Mesendoderm (in vitro differentiated cells): ENCODE data around the gene NEGR1.

ENCODE experiments used
- DNase-seq: peaks from one replicate; pipeline ENCODE4 v3.0.0; 2013
- H2AK5ac ChIP-seq: 2 replicates; pipeline ENCODE4 v1.6.1; 2013; ENCODE audit warnings: low read length, inconsistent platforms
- H2BK120ac ChIP-seq: 2 replicates; pipeline ENCODE4 v1.6.1; 2013; ENCODE audit warnings: low read depth, mild to moderate bottlenecking, low read length, moderate library complexity, mixed read lengths
- H2BK15ac ChIP-seq: replicated peaks from 2 replicates; pipeline ENCODE4 v1.6.1; 2013; ENCODE audit warnings: low read depth, mild to moderate bottlenecking, moderate library complexity
- H2BK5ac ChIP-seq: 2 replicates; pipeline ENCODE4 v1.6.1; 2013; ENCODE audit warnings: low read length, inconsistent platforms
- H3K18ac ChIP-seq: 2 replicates; pipeline ENCODE4 v1.6.1; 2013; ENCODE audit warnings: mild to moderate bottlenecking, low read length, mixed read lengths
- H3K23ac ChIP-seq: one replicate; pipeline ENCODE4 v1.6.1; 2013; ENCODE audit warnings: low read length
- H3K27ac ChIP-seq: 2 replicates; pipeline ENCODE4 v1.5.1; 2013; ENCODE audit warnings: low read depth, mild to moderate bottlenecking, inconsistent platforms, low read length, moderate library complexity
- H3K27me3 ChIP-seq: 2 replicates; pipeline ENCODE4 v1.6.1; 2013; ENCODE audit warnings: low read length, control low read depth, mild to moderate bottlenecking, inconsistent platforms; ENCODE audit not compliant: insufficient read depth, poor library complexity
- H3K36me3 ChIP-seq: 2 replicates; pipeline ENCODE4 v1.6.1; 2013; ENCODE audit warnings: low read length, inconsistent platforms; ENCODE audit not compliant: control insufficient read depth, insufficient read depth
- H3K4ac ChIP-seq: one replicate; pipeline ENCODE4 v1.6.1; 2013; ENCODE audit warnings: low read depth, mild to moderate bottlenecking, low read length, moderate library complexity
- H3K4me1 ChIP-seq: 2 replicates; pipeline ENCODE4 v1.6.1; 2013; ENCODE audit warnings: low read depth, low read length, inconsistent platforms; ENCODE audit not compliant: control insufficient read depth
- H3K4me2 ChIP-seq: 2 replicates; pipeline ENCODE4 v1.6.1; 2013; ENCODE audit warnings: low read length
- H3K4me3 ChIP-seq: 2 replicates; pipeline ENCODE4 v1.5.1; 2013; ENCODE audit warnings: mild to moderate bottlenecking, low read length
- H3K56ac ChIP-seq: one replicate; pipeline ENCODE4 v1.6.1; 2013; ENCODE audit warnings: low read length
- H3K79me1 ChIP-seq: 2 replicates; pipeline ENCODE4 v1.6.1; 2013; ENCODE audit warnings: low read length, inconsistent platforms
- H3K79me2 ChIP-seq: 2 replicates; pipeline ENCODE4 v1.6.1; 2013; ENCODE audit warnings: mild to moderate bottlenecking, low read length; ENCODE audit not compliant: control insufficient read depth, insufficient read depth
- H3K9ac ChIP-seq: 2 replicates; pipeline ENCODE4 v1.6.1; 2013; ENCODE audit warnings: low read length, inconsistent platforms
- H4K5ac ChIP-seq: one replicate; pipeline ENCODE4 v1.6.1; 2013; ENCODE audit warnings: low read length
- H4K8ac ChIP-seq: one replicate; pipeline ENCODE4 v1.6.1; 2013; ENCODE audit warnings: low read depth, mild to moderate bottlenecking, control low read depth, low read length, moderate library complexity
- WGBS: extraction: QIAGEN DNeasy Blood & Tissue Kit; methylation state at CpG from one replicate; pipeline ENCODE4 v1.1.7; 2013; ENCODE audit warnings: low lambda C conversion rate, missing lambda C conversion rate; ENCODE audit not compliant: insufficient coverage; ENCODE audit errors: extremely low coverage; 5-methylcytosine and 5-hydroxymethylcytosine counted together

Gene NEGR1

DNA sequence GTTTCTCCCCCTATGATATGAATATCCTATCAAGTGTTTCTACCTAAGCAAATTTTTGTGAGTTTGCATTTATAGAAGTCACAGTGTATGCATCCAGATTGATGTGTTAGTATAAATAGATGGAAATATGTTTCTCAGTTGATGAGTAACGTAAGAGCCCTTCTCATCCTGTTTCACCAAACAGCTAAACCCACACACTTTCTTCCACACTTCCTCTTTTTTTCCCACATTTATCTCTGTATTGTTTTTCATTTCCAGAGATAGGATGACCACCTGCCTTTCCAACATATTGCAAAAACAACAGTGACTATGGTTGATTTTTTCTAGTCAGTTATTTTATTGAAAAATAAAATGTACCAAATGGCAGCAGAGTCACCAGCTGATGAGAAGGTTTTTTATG lies 490.1 kb downstream of the NEGR1 start:
- H3K4me2 ChIP-seq: no peak overlapping the region
- no peak overlapping the region for H3K18ac ChIP-seq
- H3K23ac ChIP-seq: no peak overlapping the region
- no peaks in the 10 kb centered on the region for H3K79me1 ChIP-seq
- H2AK5ac ChIP-seq: no peak overlapping the region
- H3K9ac ChIP-seq: no peak overlapping the region
- whole genome bisulfite sequencing: no CpG with 5 or more reads among the region's 1 CpG
- no peaks in the 10 kb centered on the region for H3K36me3 ChIP-seq
- H3K27me3 ChIP-seq: no peaks in the 10 kb centered on the region
- H3K4me1 ChIP-seq: no peaks in the 10 kb centered on the region
- no peak for DNase-seq
- H2BK5ac ChIP-seq: no peak overlapping the region
- H3K79me2 ChIP-seq: no peaks in the 10 kb centered on the region
- no peak overlapping the region for H3K27ac ChIP-seq
- no peak overlapping the region for H2BK120ac ChIP-seq
- no peak overlapping the region for H3K4ac ChIP-seq
- H4K5ac ChIP-seq: no peak overlapping the region
- H3K56ac ChIP-seq: no peak overlapping the region
- no peak overlapping the region for H4K8ac ChIP-seq
- H3K4me3 ChIP-seq: no peak overlapping the region
- no peak overlapping the region for H2BK15ac ChIP-seq

DNA sequence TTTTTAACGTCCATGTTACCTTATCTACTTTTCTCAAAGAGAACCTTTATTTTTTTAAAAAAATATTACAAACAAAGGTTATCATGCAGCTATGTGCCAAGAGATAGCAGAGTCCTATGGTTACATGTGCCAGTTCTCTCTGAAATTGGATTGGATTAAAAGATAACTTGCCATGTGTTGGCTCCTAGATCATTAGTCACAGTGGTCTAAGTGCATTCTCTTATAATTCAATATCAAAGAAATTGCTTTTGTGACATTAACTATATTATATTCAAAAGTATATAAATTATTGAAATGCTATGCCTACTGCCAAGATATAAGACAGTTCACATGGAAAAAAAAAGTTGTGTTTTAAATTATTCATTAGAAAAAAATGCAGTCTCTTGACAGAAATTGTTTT lies 494.2 kb downstream of the NEGR1 start:
- WGBS: 100% methylated on average over 1 of the region's 1 CpG

GRCh38 chr1:71787699-71788098 lies 494.6 kb downstream of the NEGR1 start:
- Histone ChIP-seq H3K4me3 (no peak overlapping the region), H2AK5ac (no peak overlapping the region), H3K23ac (no peak overlapping the region), H4K8ac (no peak overlapping the region), H2BK120ac (no peak overlapping the region), H3K9ac (no peak overlapping the region), H2BK5ac (no peak overlapping the region), H3K79me1 (no peaks in the 10 kb centered on the region), H3K4me2 (no peak overlapping the region), H3K36me3 (no peaks in the 10 kb centered on the region), H4K5ac (no peak overlapping the region), H3K27me3 (no peaks in the 10 kb centered on the region), H2BK15ac (no peak overlapping the region), H3K56ac (no peak overlapping the region), H3K27ac (no peak overlapping the region), H3K4ac (no peak overlapping the region), H3K4me1 (no peaks in the 10 kb centered on the region), H3K18ac (no peak overlapping the region), H3K79me2 (no peaks in the 10 kb centered on the region)
- no CpG with 5 or more reads among the region's 1 CpG for WGBS
- DNase-seq: no peak

More for the DNA sequence above, 494.2 kb downstream of the NEGR1 start:
- H4K8ac ChIP-seq: no peak overlapping the region
- H4K5ac ChIP-seq: no peak overlapping the region
- no peak overlapping the region for H3K56ac ChIP-seq
- no peak overlapping the region for H2BK120ac ChIP-seq
- no peak overlapping the region for H3K4me2 ChIP-seq
- H2AK5ac ChIP-seq: no peak overlapping the region
- H3K27ac ChIP-seq: no peak overlapping the region
- H3K4ac ChIP-seq: no peak overlapping the region
- H3K18ac ChIP-seq: no peak overlapping the region
- no peak overlapping the region for H3K23ac ChIP-seq
- no peak overlapping the region for H3K9ac ChIP-seq
- H2BK15ac ChIP-seq: no peak overlapping the region
- H3K4me3 ChIP-seq: no peak overlapping the region
- H3K79me2 ChIP-seq: no peaks in the 10 kb centered on the region
- no peaks in the 10 kb centered on the region for H3K27me3 ChIP-seq
- H3K4me1 ChIP-seq: no peaks in the 10 kb centered on the region
- H3K79me1 ChIP-seq: no peaks in the 10 kb centered on the region
- H3K36me3 ChIP-seq: no peaks in the 10 kb centered on the region
- H2BK5ac ChIP-seq: no peak overlapping the region
- no peak for DNase-seq

DNA sequence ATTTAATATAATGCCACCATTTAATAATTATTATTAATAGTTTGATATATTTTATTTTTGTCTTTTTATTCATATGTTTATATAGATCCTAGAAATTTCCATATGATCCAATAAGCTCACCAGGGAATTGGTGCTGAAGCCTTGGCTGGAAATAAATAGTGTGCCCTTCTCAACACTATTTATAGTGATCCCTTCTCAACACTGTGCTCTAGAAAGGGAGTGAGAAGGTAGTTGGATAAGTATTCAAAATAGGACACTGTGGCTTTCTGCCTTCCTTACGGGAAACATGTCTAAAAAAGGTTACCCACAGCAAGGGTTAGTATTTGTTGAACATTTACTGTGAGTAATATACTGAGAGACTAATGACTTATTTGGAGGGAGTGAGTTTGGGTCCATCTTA lies 496.1 kb downstream of the NEGR1 start:
- H3K23ac ChIP-seq: no peak overlapping the region
- no peak overlapping the region for H2AK5ac ChIP-seq
- H2BK5ac ChIP-seq: no peak overlapping the region
- no peak for DNase-seq
- no peaks in the 10 kb centered on the region for H3K4me1 ChIP-seq
- no peak overlapping the region for H2BK120ac ChIP-seq
- no peaks in the 10 kb centered on the region for H3K79me1 ChIP-seq
- H3K79me2 ChIP-seq: no peaks in the 10 kb centered on the region
- H3K27me3 ChIP-seq: no peaks in the 10 kb centered on the region
- no peak overlapping the region for H4K8ac ChIP-seq
- no peaks in the 10 kb centered on the region for H3K36me3 ChIP-seq
- no peak overlapping the region for H3K18ac ChIP-seq
- H4K5ac ChIP-seq: no peak overlapping the region
- H3K4me3 ChIP-seq: no peak overlapping the region
- WGBS: no CpG with 5 or more reads among the region's 1 CpG
- no peak overlapping the region for H3K4me2 ChIP-seq
- H3K27ac ChIP-seq: no peak overlapping the region
- H3K56ac ChIP-seq: no peak overlapping the region
- H2BK15ac ChIP-seq: no peak overlapping the region
- no peak overlapping the region for H3K9ac ChIP-seq
- H3K4ac ChIP-seq: no peak overlapping the region

DNA sequence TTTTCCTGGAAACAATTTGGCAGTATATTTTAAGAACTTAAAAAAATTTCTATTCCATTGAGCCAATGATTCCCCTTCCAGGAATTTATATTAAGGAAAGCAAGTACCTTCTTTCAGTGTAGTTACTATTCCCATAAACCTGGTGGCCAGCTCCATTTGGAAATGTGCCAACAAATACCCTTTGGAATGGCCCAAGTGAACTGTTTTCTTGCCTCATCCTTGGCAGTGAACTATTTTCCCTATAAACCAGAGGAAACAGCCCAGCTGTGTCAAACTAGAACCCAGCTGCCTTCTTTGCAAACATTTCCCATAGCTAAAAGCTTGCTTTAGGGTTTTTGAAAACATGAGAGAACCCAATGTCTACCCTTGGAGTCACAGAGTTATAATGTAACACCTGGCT lies 496.9 kb downstream of the NEGR1 start:
- H2BK5ac ChIP-seq: no peak overlapping the region
- H3K23ac ChIP-seq: no peak overlapping the region
- H2AK5ac ChIP-seq: no peak overlapping the region
- H3K4me1 ChIP-seq: no peaks in the 10 kb centered on the region
- no peaks in the 10 kb centered on the region for H3K79me1 ChIP-seq
- H3K79me2 ChIP-seq: no peaks in the 10 kb centered on the region
- no peak overlapping the region for H3K4me3 ChIP-seq
- no peak overlapping the region for H3K4me2 ChIP-seq
- no peaks in the 10 kb centered on the region for H3K36me3 ChIP-seq
- no peak overlapping the region for H2BK120ac ChIP-seq
- no peak overlapping the region for H3K4ac ChIP-seq
- H3K9ac ChIP-seq: no peak overlapping the region
- H4K8ac ChIP-seq: no peak overlapping the region
- H3K27ac ChIP-seq: no peak overlapping the region
- no peak overlapping the region for H2BK15ac ChIP-seq
- no peaks in the 10 kb centered on the region for H3K27me3 ChIP-seq
- H3K56ac ChIP-seq: no peak overlapping the region
- DNase-seq: no peak
- no peak overlapping the region for H4K5ac ChIP-seq
- H3K18ac ChIP-seq: no peak overlapping the region

DNA sequence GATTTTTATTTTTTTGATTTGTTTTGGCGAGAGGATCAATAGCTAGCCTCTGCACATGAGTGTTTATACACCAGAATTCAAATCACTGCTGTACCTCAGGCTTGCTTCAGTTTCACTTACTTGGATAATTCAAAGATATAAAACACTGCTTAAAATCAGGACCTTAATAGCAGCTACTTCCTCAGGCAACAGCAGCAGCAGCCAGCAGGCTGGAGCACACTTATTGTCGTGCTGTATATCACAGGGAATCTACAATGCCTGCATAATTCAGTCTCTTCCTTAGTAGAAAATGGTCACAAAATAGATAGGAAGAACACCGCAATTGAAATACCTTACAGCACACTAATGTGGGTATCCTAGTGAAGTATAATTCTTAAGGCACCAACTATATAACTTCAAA lies 497.3 kb downstream of the NEGR1 start:
- Histone ChIP-seq H4K5ac (no peak overlapping the region), H2BK15ac (no peak overlapping the region), H3K36me3 (no peaks in the 10 kb centered on the region), H3K79me1 (no peaks in the 10 kb centered on the region), H3K23ac (no peak overlapping the region), H3K56ac (no peak overlapping the region), H3K79me2 (no peaks in the 10 kb centered on the region), H3K9ac (no peak overlapping the region), H3K18ac (no peak overlapping the region), H4K8ac (no peak overlapping the region), H3K4me2 (no peak overlapping the region), H3K4me3 (no peak overlapping the region), H2BK5ac (no peak overlapping the region), H3K27me3 (no peaks in the 10 kb centered on the region), H2AK5ac (no peak overlapping the region), H3K4ac (no peak overlapping the region), H3K4me1 (no peaks in the 10 kb centered on the region), H3K27ac (no peak overlapping the region), H2BK120ac (no peak overlapping the region)
- WGBS: no CpG with 5 or more reads among the region's 3 CpGs
- DNase-seq: no peak
